Measurements from ENCODE around the gene ZAR1L.

GRCh38 chr13:32317716-32318465 is 2.7 kb upstream of the ZAR1L start:
- TF ChIP-seq CTCF (IDR thresholded peaks at IDR 0.05; ENCODE audit: insufficient read depth, low read length) (no peak), POLR2AphosphoS5 (IDR thresholded peaks at IDR 0.05; ENCODE audit: low read depth) (no peak), REST (IDR thresholded peaks at IDR 0.05; ENCODE audit: insufficient replicate concordance, low read depth) (no peak)

Measured in HL-60 (cell line).